SU-DHL-6 (cell line): ENCODE measurements around the gene PSG2.
"Not testable (repeated sequence)": the region's sequence is repeated elsewhere in the genome, so short reads cannot be mapped to it uniquely, and the experiment has no call there.

ENCODE experiments used
- H2AFZ ChIP-seq: fragments of 200-600 bp; sonication (generic); 2 replicates; pipeline ENCODE4 v1.6.1; 2014; ENCODE audit warnings: low read depth, mild to moderate bottlenecking, moderate library complexity, mixed read lengths, antibody characterized with exemption, low read length; ENCODE audit not compliant: severe bottlenecking
- H3F3A ChIP-seq: fragments of 200-600 bp; shearing (Covaris generic); 2 replicates; pipeline ENCODE4 v1.6.0; 2016; ENCODE audit warnings: antibody characterized with exemption, mild to moderate bottlenecking; ENCODE audit not compliant: insufficient read depth
- H3K27ac ChIP-seq: fragments of 200-600 bp; sonication (generic); 2 replicates; pipeline ENCODE4 v1.5.1; 2016; ENCODE audit warnings: low read depth, mild to moderate bottlenecking, low read length, moderate library complexity, mixed read lengths
- H3K27me3 ChIP-seq: fragments of 200-600 bp; sonication (generic), shearing (Covaris generic); 2 replicates; pipeline ENCODE4 v1.6.0; 2014; ENCODE audit warnings: mild to moderate bottlenecking, low read length
- H3K36me3 ChIP-seq: fragments of 200-600 bp; sonication (generic); 2 replicates; pipeline ENCODE4 v1.6.1; 2014; ENCODE audit warnings: mild to moderate bottlenecking, low read length, mixed read lengths
- H3K4me2 ChIP-seq: fragments of 300-600, 200-600 bp; shearing (Covaris generic), sonication (generic); 2 replicates; pipeline ENCODE4 v1.6.0; 2014; ENCODE audit warnings: low read length, low read depth, mild to moderate bottlenecking; ENCODE audit not compliant: poor library complexity, severe bottlenecking
- H3K4me3 ChIP-seq: fragments of 200-600 bp; sonication (generic); 2 replicates; pipeline ENCODE4 v1.5.1; 2014; ENCODE audit warnings: antibody characterized with exemption, low read length, mild to moderate bottlenecking, mixed read lengths; ENCODE audit not compliant: insufficient read depth, poor library complexity, severe bottlenecking
- H3K79me2 ChIP-seq: fragments of 200-600 bp; sonication (generic); 2 replicates; pipeline ENCODE4 v1.6.1; 2014; ENCODE audit warnings: mild to moderate bottlenecking, low read length, moderate library complexity; ENCODE audit not compliant: insufficient read depth
- H3K9ac ChIP-seq: fragments of 200-600 bp; sonication (generic); 2 replicates; pipeline ENCODE4 v1.7.0; 2014; ENCODE audit warnings: mild to moderate bottlenecking, low read length
- H3K9me2 ChIP-seq: fragments of 200-600 bp; sonication (generic); replicated peaks from 2 replicates; pipeline ENCODE4 v1.6.1; 2014; ENCODE audit warnings: low read length; ENCODE audit not compliant: insufficient read depth
- H3K9me3 ChIP-seq: fragments of 200-600 bp; sonication (generic); 2 replicates; pipeline ENCODE4 v1.6.1; 2014; ENCODE audit warnings: low read length, mixed read lengths; ENCODE audit not compliant: insufficient read depth
- H4K20me1 ChIP-seq: fragments of 200-600 bp; sonication (generic); 2 replicates; pipeline ENCODE4 v1.6.1; 2014; ENCODE audit warnings: low read depth, mild to moderate bottlenecking, antibody characterized with exemption, low read length, moderate library complexity, mixed read lengths
- CTCF ChIP-seq: fragments of 200-600 bp; sonication (generic); IDR thresholded peaks from one replicate; pipeline ENCODE4 v1.5.1; 2017; ENCODE audit warnings: antibody characterized with exemption, mild to moderate bottlenecking, low read length, moderate library complexity; ENCODE audit not compliant: insufficient read depth, poor library complexity, severe bottlenecking
- EZH2phosphoT487 ChIP-seq: fragments of 200-600 bp; sonication (generic), shearing (Covaris generic); conservative IDR thresholded peaks from 2 replicates; pipeline ENCODE4 v1.6.1; 2018; ENCODE audit warnings: mild to moderate bottlenecking, antibody characterized with exemption, low read length, moderate library complexity, mixed read lengths

PSG2 gene

GRCh38 chr19:43124360-43124759, 41.9 kb upstream of the PSG2 start:
- Histone ChIP-seq H3K9me2 (no peaks in the 10 kb centered on the region), H3K36me3 (no peaks in the 10 kb centered on the region), H3K4me3 (no peak overlapping the region), H3F3A (no peaks in the 10 kb centered on the region), H3K9me3 (no peaks in the 10 kb centered on the region), H3K27me3 (no peaks in the 10 kb centered on the region), H3K79me2 (no peaks in the 10 kb centered on the region), H3K27ac (no peak overlapping the region), H2AFZ (no peak overlapping the region), H3K9ac (no peak overlapping the region), H3K4me2 (no peak overlapping the region), H4K20me1 (no peaks in the 10 kb centered on the region)
- TF ChIP-seq CTCF (no peak), EZH2phosphoT487 (no peak)

- H3K4me3 ChIP-seq, H4K20me1 ChIP-seq, H3K9ac ChIP-seq, H3F3A ChIP-seq, H2AFZ ChIP-seq, H3K4me2 ChIP-seq, H3K9me3 ChIP-seq, H3K27me3 ChIP-seq, H3K27ac ChIP-seq, H3K9me2 ChIP-seq, H3K36me3 ChIP-seq, H3K79me2 ChIP-seq: not testable (repeated sequence)
Observed at GRCh38 chr19:43120433-43121026, 38.0 kb upstream of the PSG2 start.

GRCh38 chr19:43119526-43119925, 37.0 kb upstream of the PSG2 start:
- H2AFZ ChIP-seq, H3K79me2 ChIP-seq, H3K4me2 ChIP-seq, H3K27ac ChIP-seq, H3F3A ChIP-seq, H3K4me3 ChIP-seq, H3K27me3 ChIP-seq, H3K36me3 ChIP-seq, H3K9ac ChIP-seq, H3K9me2 ChIP-seq, H4K20me1 ChIP-seq, H3K9me3 ChIP-seq: not testable (repeated sequence)

DNA sequence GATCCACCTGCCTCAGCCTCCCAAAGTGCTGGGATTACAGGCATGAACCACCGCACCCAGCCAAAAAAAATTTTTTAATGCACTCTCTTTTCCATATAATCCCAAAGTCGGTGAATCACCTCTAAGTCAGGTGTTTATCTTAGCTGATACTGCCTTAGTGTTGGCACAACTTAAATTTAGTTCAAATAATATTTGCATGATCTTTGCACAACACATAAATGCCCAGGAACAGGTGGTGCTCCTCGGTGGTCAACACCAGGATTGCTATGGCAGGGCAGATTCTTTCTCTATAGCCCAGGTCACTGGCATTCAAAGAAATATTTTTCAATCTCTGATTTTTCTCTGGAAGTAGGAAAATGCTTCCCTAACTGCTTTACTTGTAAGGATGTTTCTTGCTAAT, 33.9 kb upstream of the PSG2 start:
- H3K4me3 ChIP-seq, H3F3A ChIP-seq, H3K79me2 ChIP-seq, H2AFZ ChIP-seq, H3K27ac ChIP-seq, H3K9ac ChIP-seq, H3K4me2 ChIP-seq, H3K9me2 ChIP-seq, H3K9me3 ChIP-seq, H4K20me1 ChIP-seq, H3K27me3 ChIP-seq, H3K36me3 ChIP-seq: not testable (repeated sequence)

DNA sequence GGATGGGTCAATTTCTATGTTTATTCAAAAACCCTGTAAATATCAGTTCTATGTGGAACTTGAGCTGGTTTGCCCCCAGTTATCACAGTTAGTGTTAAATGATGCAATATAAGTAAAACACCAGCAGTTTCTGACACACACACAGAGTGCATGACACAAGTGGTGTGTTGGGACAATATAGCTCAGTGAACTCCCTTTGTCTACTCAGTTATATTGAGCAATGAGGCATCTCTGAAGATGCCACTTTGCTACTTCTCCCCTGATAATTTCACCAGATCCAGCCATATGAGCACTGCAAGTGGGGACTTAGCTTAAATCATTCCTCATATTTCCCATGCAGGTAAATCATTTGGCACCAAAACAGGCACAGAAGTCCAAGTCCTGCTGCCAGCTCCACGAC, 33.0 kb upstream of the PSG2 start:
- H3K36me3 ChIP-seq, result not testable (repeated sequence)

DNA sequence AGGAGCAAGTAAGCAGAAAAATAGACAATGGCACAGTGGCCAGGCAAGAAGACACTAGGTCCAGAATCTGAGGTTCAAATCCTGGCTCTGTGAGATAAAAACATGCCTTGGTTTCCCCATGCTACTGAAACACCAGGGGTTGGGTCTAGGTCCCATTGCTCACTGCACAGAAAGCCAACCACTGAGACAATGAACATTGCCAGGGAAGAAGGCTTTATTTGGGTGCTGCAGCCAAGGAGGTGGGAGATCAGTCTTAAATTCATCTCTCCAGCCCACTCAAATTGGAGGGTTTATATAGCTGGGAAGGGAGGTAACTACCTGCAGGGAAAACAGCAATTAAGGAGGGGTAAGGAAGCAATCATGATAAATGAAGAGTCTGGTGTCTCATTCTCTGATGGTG, 32.6 kb upstream of the PSG2 start:
- H4K20me1 ChIP-seq, H3K4me3 ChIP-seq, H2AFZ ChIP-seq, H3K36me3 ChIP-seq, H3K27me3 ChIP-seq, H3K79me2 ChIP-seq, H3K9me3 ChIP-seq, H3K4me2 ChIP-seq, H3F3A ChIP-seq, H3K9ac ChIP-seq, H3K9me2 ChIP-seq, H3K27ac ChIP-seq: not testable (repeated sequence)

More for the DNA sequence above, 33.0 kb upstream of the PSG2 start:
- H3K4me2 ChIP-seq, H3K9me2 ChIP-seq, H3K27ac ChIP-seq, H3K9ac ChIP-seq, H2AFZ ChIP-seq, H3K27me3 ChIP-seq, H4K20me1 ChIP-seq, H3K4me3 ChIP-seq, H3F3A ChIP-seq, H3K79me2 ChIP-seq, H3K9me3 ChIP-seq: not testable (repeated sequence)

DNA sequence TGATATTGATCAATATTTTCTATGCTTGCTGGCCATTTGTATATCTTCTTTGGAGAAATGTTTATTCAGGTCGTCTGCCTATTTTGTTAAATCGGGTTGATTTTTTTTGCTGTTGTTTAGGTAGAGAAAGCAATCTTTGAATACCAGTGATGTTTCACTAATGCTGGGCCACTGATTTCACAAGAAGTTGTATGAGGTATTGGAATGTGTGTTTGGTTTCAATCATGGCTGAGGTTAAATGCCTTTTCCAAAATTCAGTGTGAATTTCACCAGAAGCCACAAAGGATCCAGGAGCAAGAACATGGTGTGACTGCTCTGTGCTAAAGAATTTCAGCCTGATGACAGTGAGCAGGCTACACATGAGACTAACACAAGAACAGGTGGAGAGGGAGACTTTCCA, 32.1 kb upstream of the PSG2 start:
- not testable (repeated sequence) for H2AFZ ChIP-seq, H3K9me3 ChIP-seq, H3K27ac ChIP-seq, H3K9ac ChIP-seq, H3K9me2 ChIP-seq, H3F3A ChIP-seq, H4K20me1 ChIP-seq, H3K4me3 ChIP-seq, H3K36me3 ChIP-seq, H3K79me2 ChIP-seq, H3K4me2 ChIP-seq, H3K27me3 ChIP-seq
